Epithelial cell of prostate (primary cell): ENCODE measurements around the gene EMC1.
A peak's percentile ranks its signal among the peaks of the same experiment; 100 is the strongest.
"Not testable (repeated sequence)": the region's sequence is repeated elsewhere in the genome, so short reads cannot be mapped to it uniquely, and the experiment has no call there.

Experiments used
- DNase-seq: peaks from one replicate; pipeline ENCODE4 v3.0.0-alpha.2; 2011; ENCODE audit warnings: low read depth, low spot score
- H3K27ac ChIP-seq: fragments of 450-650 bp; 2 replicates; pipeline ENCODE4 v1.5.1; 2017; ENCODE audit warnings: mild to moderate bottlenecking

Gene EMC1

GRCh38 chr1:19262744-19263143 is 11.4 kb upstream of the EMC1 start:
- DNase-seq = no peak

GRCh38 chr1:19262047-19262446 is 10.7 kb upstream of the EMC1 start:
- no peak overlapping the region for H3K27ac ChIP-seq
- DNase-seq = no peak

More at GRCh38 chr1:19262744-19263143, 11.4 kb upstream of the EMC1 start:
- no peak overlapping the region for H3K27ac ChIP-seq

GRCh38 chr1:19260211-19261138 is 9.2 kb upstream of the EMC1 start:
- H3K27ac ChIP-seq = peak overlapping the region; percentile 42
- peak; percentile 22 for DNase-seq

GRCh38 chr1:19258353-19258752 is 7.0 kb upstream of the EMC1 start:
- no peak overlapping the region for H3K27ac ChIP-seq

GRCh38 chr1:19257178-19257914 is 6.0 kb upstream of the EMC1 start:
- DNase-seq = no peak
- no peak overlapping the region for H3K27ac ChIP-seq

More at GRCh38 chr1:19258353-19258752, 7.0 kb upstream of the EMC1 start:
- no peak for DNase-seq

- DNase-seq, H3K27ac ChIP-seq: not testable (repeated sequence)
Observed at GRCh38 chr1:19256301-19256700, 5.0 kb upstream of the EMC1 start.

GRCh38 chr1:19255288-19255687 is 4.0 kb upstream of the EMC1 start:
- H3K27ac ChIP-seq = no peak overlapping the region
- DNase-seq = no peak

- no peak overlapping the region for H3K27ac ChIP-seq
- DNase-seq = no peak
Observed at GRCh38 chr1:19254416-19254815, 3.1 kb upstream of the EMC1 start.

- peak overlapping the region; percentile 89 for H3K27ac ChIP-seq
- DNase-seq = no peak
Observed at GRCh38 chr1:19250629-19251304, 557 bp downstream of the EMC1 start.

GRCh38 chr1:19240673-19241538 is 10.4 kb downstream of the EMC1 start:
- peak; percentile 12 for DNase-seq
- H3K27ac ChIP-seq = no peak overlapping the region

GRCh38 chr1:19239876-19240275 is 11.4 kb downstream of the EMC1 start:
- no peak overlapping the region for H3K27ac ChIP-seq
- DNase-seq = no peak

- DNase-seq = no peak
- H3K27ac ChIP-seq = no peak overlapping the region
Observed at GRCh38 chr1:19234224-19234623, 17.1 kb downstream of the EMC1 start.

- H3K27ac ChIP-seq = no peak overlapping the region
- no peak for DNase-seq
Observed at GRCh38 chr1:19232524-19232846, 18.8 kb downstream of the EMC1 start.

GRCh38 chr1:19231736-19232523 is 19.4 kb downstream of the EMC1 start:
- not testable (repeated sequence) for H3K27ac ChIP-seq

GRCh38 chr1:19229828-19230325 is 21.4 kb downstream of the EMC1 start:
- H3K27ac ChIP-seq = no peak overlapping the region

More at GRCh38 chr1:19231736-19232523, 19.4 kb downstream of the EMC1 start:
- not testable (repeated sequence) for DNase-seq

GRCh38 chr1:19229229-19229628 is 22.1 kb downstream of the EMC1 start:
- no peak overlapping the region for H3K27ac ChIP-seq
- DNase-seq = no peak

More at GRCh38 chr1:19229828-19230325, 21.4 kb downstream of the EMC1 start:
- DNase-seq = no peak

GRCh38 chr1:19222979-19223824 is 28.1 kb downstream of the EMC1 start:
- no peak for DNase-seq

GRCh38 chr1:19222573-19222972 is 28.8 kb downstream of the EMC1 start:
- no peak for DNase-seq

More at GRCh38 chr1:19222979-19223824, 28.1 kb downstream of the EMC1 start:
- no peak overlapping the region for H3K27ac ChIP-seq

More at GRCh38 chr1:19222573-19222972, 28.8 kb downstream of the EMC1 start:
- H3K27ac ChIP-seq = no peak overlapping the region
